HEK293 (cell line): ENCODE measurements around the gene ACOX2.

Experiments
- ZNF174 ChIP-seq: fragments of 450-650 bp; formaldehyde crosslinking; IDR thresholded peaks from 2 replicates; pipeline ENCODE4 v1.5.0; 2017; ENCODE audit warnings: missing biosample characterization, mild to moderate bottlenecking, missing genetic modification characterization
- ZNF223 ChIP-seq: fragments of 450-650 bp; formaldehyde crosslinking; IDR thresholded peaks from 2 replicates; pipeline ENCODE4 v1.5.1; 2016; ENCODE audit warnings: missing biosample characterization, missing genetic modification characterization
- ZNF416 ChIP-seq: fragments of 450-650 bp; formaldehyde crosslinking; IDR thresholded peaks from 2 replicates; pipeline ENCODE4 v1.5.1; 2016; ENCODE audit warnings: missing biosample characterization, missing genetic modification characterization
- TF ChIP-seq, protein P1 (sequence below): fragments of 450-650 bp; formaldehyde crosslinking; IDR thresholded peaks from 2 replicates; pipeline ENCODE4 v1.5.1; 2016; ENCODE audit warnings: missing biosample characterization, missing genetic modification characterization
- TF ChIP-seq, protein P2 (sequence below): fragments of 450-650 bp; formaldehyde crosslinking; IDR thresholded peaks from 2 replicates; pipeline ENCODE4 v1.5.1; 2017; ENCODE audit warnings: missing biosample characterization, missing genetic modification characterization
- TF ChIP-seq, protein P3 (sequence below): fragments of 450-650 bp; formaldehyde crosslinking; IDR thresholded peaks from 2 replicates; pipeline ENCODE4 v1.5.1; 2016; ENCODE audit warnings: missing biosample characterization, missing genetic modification characterization

DNA sequence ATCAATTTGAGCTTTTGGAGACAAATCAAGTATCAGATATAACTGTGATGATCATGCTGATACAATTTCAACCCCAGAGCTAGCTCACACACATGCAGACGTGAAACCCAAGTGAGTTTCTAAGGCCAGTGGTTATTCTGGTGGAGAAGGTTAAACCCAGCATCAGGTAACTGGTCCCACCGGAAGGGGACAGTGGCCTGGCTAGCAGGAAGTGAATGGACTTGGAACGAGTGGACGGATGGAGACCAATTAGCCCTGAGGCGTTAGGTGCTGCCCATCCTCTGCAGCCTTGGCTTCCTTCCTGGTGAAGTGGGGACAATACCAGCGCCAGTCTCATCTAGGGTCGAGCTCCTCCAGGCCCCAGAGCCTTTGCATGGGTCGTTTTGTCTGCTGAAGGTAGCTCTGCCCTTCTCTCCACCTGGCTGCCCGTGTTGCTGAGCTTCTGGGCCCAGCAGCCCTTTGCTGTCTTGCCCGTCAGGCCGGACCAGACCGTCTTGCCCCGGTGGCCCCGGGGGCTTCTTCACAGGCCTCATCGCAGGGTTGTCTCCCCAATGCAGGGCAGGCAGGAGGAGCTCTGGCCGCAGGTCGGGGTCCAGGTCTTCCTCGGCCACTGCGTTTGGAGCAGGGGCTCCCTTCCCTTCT, 46.0 kb downstream of the ACOX2 start:
- TF ChIP-seq, protein P1, sequence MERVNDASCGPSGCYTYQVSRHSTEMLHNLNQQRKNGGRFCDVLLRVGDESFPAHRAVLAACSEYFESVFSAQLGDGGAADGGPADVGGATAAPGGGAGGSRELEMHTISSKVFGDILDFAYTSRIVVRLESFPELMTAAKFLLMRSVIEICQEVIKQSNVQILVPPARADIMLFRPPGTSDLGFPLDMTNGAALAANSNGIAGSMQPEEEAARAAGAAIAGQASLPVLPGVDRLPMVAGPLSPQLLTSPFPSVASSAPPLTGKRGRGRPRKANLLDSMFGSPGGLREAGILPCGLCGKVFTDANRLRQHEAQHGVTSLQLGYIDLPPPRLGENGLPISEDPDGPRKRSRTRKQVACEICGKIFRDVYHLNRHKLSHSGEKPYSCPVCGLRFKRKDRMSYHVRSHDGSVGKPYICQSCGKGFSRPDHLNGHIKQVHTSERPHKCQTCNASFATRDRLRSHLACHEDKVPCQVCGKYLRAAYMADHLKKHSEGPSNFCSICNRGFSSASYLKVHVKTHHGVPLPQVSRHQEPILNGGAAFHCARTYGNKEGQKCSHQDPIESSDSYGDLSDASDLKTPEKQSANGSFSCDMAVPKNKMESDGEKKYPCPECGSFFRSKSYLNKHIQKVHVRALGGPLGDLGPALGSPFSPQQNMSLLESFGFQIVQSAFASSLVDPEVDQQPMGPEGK = no peak
- TF ChIP-seq ZNF223 (tag by site-specific recombination) (no peak), ZNF174 (tag by site-specific recombination) (no peak), ZNF416 (no peak)
- TF ChIP-seq, protein P2, sequence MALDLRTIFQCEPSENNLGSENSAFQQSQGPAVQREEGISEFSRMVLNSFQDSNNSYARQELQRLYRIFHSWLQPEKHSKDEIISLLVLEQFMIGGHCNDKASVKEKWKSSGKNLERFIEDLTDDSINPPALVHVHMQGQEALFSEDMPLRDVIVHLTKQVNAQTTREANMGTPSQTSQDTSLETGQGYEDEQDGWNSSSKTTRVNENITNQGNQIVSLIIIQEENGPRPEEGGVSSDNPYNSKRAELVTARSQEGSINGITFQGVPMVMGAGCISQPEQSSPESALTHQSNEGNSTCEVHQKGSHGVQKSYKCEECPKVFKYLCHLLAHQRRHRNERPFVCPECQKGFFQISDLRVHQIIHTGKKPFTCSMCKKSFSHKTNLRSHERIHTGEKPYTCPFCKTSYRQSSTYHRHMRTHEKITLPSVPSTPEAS (tag by site-specific recombination) = no peak
- TF ChIP-seq, protein P3, sequence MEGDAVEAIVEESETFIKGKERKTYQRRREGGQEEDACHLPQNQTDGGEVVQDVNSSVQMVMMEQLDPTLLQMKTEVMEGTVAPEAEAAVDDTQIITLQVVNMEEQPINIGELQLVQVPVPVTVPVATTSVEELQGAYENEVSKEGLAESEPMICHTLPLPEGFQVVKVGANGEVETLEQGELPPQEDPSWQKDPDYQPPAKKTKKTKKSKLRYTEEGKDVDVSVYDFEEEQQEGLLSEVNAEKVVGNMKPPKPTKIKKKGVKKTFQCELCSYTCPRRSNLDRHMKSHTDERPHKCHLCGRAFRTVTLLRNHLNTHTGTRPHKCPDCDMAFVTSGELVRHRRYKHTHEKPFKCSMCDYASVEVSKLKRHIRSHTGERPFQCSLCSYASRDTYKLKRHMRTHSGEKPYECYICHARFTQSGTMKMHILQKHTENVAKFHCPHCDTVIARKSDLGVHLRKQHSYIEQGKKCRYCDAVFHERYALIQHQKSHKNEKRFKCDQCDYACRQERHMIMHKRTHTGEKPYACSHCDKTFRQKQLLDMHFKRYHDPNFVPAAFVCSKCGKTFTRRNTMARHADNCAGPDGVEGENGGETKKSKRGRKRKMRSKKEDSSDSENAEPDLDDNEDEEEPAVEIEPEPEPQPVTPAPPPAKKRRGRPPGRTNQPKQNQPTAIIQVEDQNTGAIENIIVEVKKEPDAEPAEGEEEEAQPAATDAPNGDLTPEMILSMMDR (tag by site-specific recombination) = no peak
